Psoas muscle (tissue), 8 donors: Measurements from ENCODE around the gene ALDH1A2. TPM values are rescaled to one million over a fixed set of nuclear protein-coding genes. Genes with fewer than 3 reads are reported as not detected.

Experiments used
- ATAC-seq, 4 donors: fragments of 200-7000 bp; cut with Tn5 transposase; one replicate each; pipeline ENCODE4 v1.9.1; 2020; ENCODE audit warnings: moderate library complexity in 3 of 4, mild to moderate bottlenecking in 2 of 4
- DNase-seq, 2 donors: peaks; one replicate each; pipeline ENCODE4 v3.0.0-alpha.2; 2020
- H3K27ac ChIP-seq: fragments of 200-600 bp; one replicate; pipeline ENCODE4 v1.8.0; 2022
- H3K27me3 ChIP-seq, 3 donors: fragments of 200-600 bp in 1 of 3; one replicate each; pipeline versions ENCODE4 v1.6.1 to v1.8.0; 2013 to 2022; ENCODE audit warnings: low read length in 2 of 3, mild to moderate bottlenecking in 2 of 3, moderate library complexity in 1 of 3; ENCODE audit not compliant: insufficient read depth in 3 of 3
- H3K36me3 ChIP-seq, 2 donors: fragments of 200-600 bp in 1 of 2; one replicate each; pipeline versions ENCODE4 v1.6.1 to v1.8.0; 2013 to 2022; ENCODE audit warnings: low read depth in 1 of 2, mild to moderate bottlenecking in 1 of 2, moderate library complexity in 1 of 2; ENCODE audit not compliant: insufficient read depth in 1 of 2
- H3K4me1 ChIP-seq: fragments of 200-600 bp; one replicate; pipeline ENCODE4 v1.8.0; 2022
- H3K4me3 ChIP-seq: fragments of 200-600 bp; one replicate; pipeline ENCODE4 v1.8.0; 2022; ENCODE audit warnings: mild to moderate bottlenecking
- H3K9me3 ChIP-seq: fragments of 200-600 bp; one replicate; pipeline ENCODE4 v1.8.0; 2022
- WGBS, 3 donors: extraction: QIAGEN DNeasy Blood & Tissue Kit; methylation state at CpG; one replicate each; pipeline versions ENCODE4 v1.1.6 to v1.1.7; 2013; 5-methylcytosine and 5-hydroxymethylcytosine counted together
- intact Hi-C, 2 donors: fragments of 100-400 bp; cut with DNase I; formaldehyde crosslinking; loops; one replicate each; pipeline versions ENCODE4 v1.11.0 to v1.14.2; 2022
- polyA plus RNA-seq, 3 donors: library from polyadenylated mRNA; stranded (reverse); fragments of 200-250 nt; gene quantifications; one replicate each; pipeline ENCODE4 v1.2.3, GENCODE V29; 2013
- total RNA-seq, 4 donors: library from RNA; stranded (reverse); fragmentation: NEBNext Ultra II Directional in 2 of 4; extraction: Animal tissue kit (Norgen Biotek cat#: 25700) in 2 of 4; gene quantifications; one replicate each; pipeline versions ENCODE4 v1.2.1 to v1.2.4, GENCODE V29; 2021 to 2023
- TF ChIP-seq, protein P1 (sequence below): fragments of 200-600 bp; IDR thresholded peaks from one replicate; pipeline ENCODE4 v1.8.0; 2022; ENCODE audit warnings: antibody characterized with exemption
- donor health status: healthy with polysubstance abuse.
- donor health status: DM: no; HTN: no; CAD: no; lungs with moderate emphysema.
- donor health status: Bipolar disorder and iron deficiency.
- donor health status: healthy.
- donor health status: DM: yes; HTN: yes; CAD: no.
- donor health status: DM: no; HTN: no; CAD: no.
- donor health status: DM: no; HTN: no; CAD: no.
- donor health status: DM: yes; HTN: yes; CAD: no.

ALDH1A2 gene
- total and polyA plus RNA-seq, 7 donors: 0.74 to 4.7 (median 2.5) TPM

DNA sequence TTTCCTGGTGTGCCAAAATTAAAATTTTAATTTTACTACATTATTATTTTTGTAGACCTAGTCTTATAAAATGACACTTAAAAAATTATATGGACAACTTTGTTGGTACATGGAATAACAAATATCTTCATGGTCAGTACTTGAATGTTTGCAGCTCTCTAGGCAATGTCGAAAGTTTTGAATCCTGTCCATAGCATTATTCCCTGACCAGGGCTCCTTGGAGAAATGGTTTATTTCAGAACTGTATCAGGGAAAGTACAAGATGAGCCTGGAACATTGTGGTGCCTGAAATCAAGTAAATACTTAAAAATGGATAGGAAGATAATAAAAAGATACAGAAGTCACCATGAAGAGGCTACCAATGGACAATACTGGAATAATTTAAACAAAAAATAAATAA lies 47.6 kb downstream of the ALDH1A2 start:
- Histone ChIP-seq H3K4me1 (no peaks in the 10 kb centered on the region), H3K36me3 (no peaks in the 10 kb centered on the region), H3K27me3 (no peaks in the 10 kb centered on the region), H3K27ac (no peak overlapping the region), H3K9me3 (no peaks in the 10 kb centered on the region), H3K4me3 (no peak overlapping the region)
- TF ChIP-seq, protein P1, sequence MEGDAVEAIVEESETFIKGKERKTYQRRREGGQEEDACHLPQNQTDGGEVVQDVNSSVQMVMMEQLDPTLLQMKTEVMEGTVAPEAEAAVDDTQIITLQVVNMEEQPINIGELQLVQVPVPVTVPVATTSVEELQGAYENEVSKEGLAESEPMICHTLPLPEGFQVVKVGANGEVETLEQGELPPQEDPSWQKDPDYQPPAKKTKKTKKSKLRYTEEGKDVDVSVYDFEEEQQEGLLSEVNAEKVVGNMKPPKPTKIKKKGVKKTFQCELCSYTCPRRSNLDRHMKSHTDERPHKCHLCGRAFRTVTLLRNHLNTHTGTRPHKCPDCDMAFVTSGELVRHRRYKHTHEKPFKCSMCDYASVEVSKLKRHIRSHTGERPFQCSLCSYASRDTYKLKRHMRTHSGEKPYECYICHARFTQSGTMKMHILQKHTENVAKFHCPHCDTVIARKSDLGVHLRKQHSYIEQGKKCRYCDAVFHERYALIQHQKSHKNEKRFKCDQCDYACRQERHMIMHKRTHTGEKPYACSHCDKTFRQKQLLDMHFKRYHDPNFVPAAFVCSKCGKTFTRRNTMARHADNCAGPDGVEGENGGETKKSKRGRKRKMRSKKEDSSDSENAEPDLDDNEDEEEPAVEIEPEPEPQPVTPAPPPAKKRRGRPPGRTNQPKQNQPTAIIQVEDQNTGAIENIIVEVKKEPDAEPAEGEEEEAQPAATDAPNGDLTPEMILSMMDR: no peak
- ATAC-seq (no peak), DNase-seq (no peak)
- 70 to 83% (median 70%) methylated on average over 1 of the region's 1 CpG for WGBS, 3 donors
- intact Hi-C loops: no loop called here

DNA sequence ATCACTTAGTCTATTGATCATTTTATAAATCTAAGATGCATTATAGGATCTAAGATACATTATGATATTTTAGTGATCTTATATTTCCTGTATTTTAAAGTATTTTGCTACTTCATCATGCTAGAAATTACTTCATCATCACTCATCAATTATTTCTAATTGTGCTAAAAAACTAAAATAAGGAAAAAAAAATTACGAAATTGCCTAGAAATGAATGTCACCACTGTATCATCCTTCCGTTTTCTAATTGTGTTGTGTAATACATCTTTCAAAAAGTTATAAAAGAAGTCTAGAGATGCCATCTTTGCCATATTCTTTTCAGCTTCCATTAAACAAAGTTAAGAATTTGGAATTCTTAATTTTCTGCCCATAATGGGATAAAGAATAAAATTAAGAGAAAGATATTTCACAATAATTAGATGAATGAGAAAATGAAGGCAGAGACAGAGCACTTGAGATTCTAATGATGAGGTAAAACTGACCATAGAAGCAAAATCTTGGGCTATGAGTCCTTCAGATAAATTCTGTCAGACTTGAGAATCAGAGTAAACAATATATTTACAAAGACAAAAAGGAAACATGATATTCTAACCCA lies 48.8 kb downstream of the ALDH1A2 start:
- H3K36me3 ChIP-seq: no peaks in the 10 kb centered on the region
- H3K27me3 ChIP-seq: peaks cover 0 to 3% (median 0%) of the 10 kb centered on the region in 3 donors
- no peaks in the 10 kb centered on the region for H3K4me1 ChIP-seq
- intact Hi-C loops: no loop called here
- no peak overlapping the region for H3K4me3 ChIP-seq
- WGBS, 3 donors: 44 to 81% (median 73%) methylated on average over 2 of the region's 2 CpGs
- TF ChIP-seq, protein P1: no peak
- no peak for DNase-seq
- H3K27ac ChIP-seq: no peak overlapping the region
- ATAC-seq: no peak
- H3K9me3 ChIP-seq: no peaks in the 10 kb centered on the region

DNA sequence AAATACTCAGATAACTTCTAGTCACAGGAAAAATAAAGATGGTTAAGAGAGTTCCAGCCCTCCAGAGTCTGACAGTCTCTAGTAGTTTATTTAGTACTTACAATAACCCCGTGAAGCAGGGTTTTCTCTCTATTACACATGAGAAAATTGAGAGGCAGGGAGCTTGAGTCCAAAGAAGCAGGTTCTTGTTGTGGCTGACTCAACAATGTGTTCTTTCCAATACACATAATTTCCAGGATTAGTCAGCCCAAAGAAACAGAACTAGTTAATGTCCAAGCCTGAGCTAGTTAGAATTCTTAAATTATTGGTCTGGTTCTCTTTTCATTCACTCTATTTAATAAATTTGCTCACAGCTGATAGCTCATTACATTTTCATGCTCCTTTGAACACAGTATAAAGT lies 49.9 kb downstream of the ALDH1A2 start:
- H3K9me3 ChIP-seq: no peaks in the 10 kb centered on the region
- intact Hi-C loops: no loop called here
- ATAC-seq (no peak), DNase-seq (no peak)
- TF ChIP-seq, protein P1: no peak
- no peak overlapping the region for H3K27ac ChIP-seq
- H3K4me1 ChIP-seq: no peaks in the 10 kb centered on the region
- 56 to 90% (median 59%) methylated on average over 1 of the region's 1 CpG for WGBS, 3 donors
- H3K36me3 ChIP-seq: no peaks in the 10 kb centered on the region
- H3K27me3 ChIP-seq: peaks cover 0 to 3% (median 0%) of the 10 kb centered on the region in 3 donors
- no peak overlapping the region for H3K4me3 ChIP-seq

DNA sequence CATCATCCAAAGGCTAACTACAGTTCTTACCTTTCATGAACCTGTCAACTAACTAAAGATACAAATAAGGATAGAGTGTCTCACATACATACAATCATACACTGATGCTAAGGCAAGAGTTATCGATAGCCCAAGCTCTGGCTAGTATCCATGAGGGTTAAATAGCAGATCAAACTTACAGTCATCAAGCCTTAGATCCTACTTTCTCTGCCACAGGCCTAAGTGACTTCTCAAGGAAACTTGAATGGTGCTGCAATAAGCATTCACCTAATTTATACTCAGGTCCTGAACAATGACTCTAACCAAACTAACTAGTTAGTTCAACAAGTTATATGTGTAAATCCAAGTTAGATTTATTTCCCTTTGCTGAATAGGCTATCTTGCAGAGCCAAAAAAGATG lies 51.0 kb downstream of the ALDH1A2 start:
- intact Hi-C loops: no loop called here
- ATAC-seq: no peak
- no peak overlapping the region for H3K4me3 ChIP-seq
- no peaks in the 10 kb centered on the region for H3K36me3 ChIP-seq
- no peak overlapping the region for H3K27ac ChIP-seq
- peaks cover 0 to 3% (median 0%) of the 10 kb centered on the region in 3 donors for H3K27me3 ChIP-seq
- H3K4me1 ChIP-seq: no peaks in the 10 kb centered on the region
- TF ChIP-seq, protein P1: no peak
- no peak for DNase-seq
- 87 to 92% (median 89%) methylated on average over 1 of the region's 1 CpG for WGBS, 3 donors
- no peaks in the 10 kb centered on the region for H3K9me3 ChIP-seq

DNA sequence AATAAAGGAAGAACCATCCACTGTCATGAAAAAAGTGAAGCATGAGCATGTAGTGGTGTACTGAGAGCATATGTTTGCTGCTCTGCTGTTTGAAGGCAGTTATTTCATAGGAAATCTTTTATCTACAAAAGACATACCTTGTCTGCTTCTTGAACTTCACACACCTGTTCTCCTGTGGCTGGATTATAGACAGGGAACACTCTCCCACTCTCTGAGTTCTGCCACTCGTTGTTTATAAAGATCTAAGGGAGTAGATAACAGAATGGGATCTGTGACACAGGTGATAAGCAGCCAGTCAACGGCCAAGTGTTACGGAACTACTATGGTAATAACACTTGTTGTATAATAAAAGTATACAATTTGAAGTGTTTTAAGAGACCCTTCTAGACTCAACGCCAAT lies 51.5 kb downstream of the ALDH1A2 start:
- intact Hi-C loops: no loop called here
- 81 to 82% (median 81%) methylated on average over 4 of the region's 4 CpGs for WGBS, 3 donors
- Histone ChIP-seq H3K27me3 (peaks cover 0 to 3% (median 0%) of the 10 kb centered on the region in 3 donors), H3K4me3 (no peak overlapping the region), H3K4me1 (no peaks in the 10 kb centered on the region), H3K27ac (no peak overlapping the region), H3K36me3 (no peaks in the 10 kb centered on the region), H3K9me3 (no peaks in the 10 kb centered on the region)
- DNase-seq (no peak), ATAC-seq (no peak)
- TF ChIP-seq, protein P1: no peak
